SK-N-SH (cell line): ENCODE results near the gene MAP4K4. TPM values are rescaled to one million over a fixed set of nuclear protein-coding genes. Genes with fewer than 3 reads are reported as not detected.

Experiments used
- CTCF ChIA-PET: fragments of 300-600, 350-600 bp; formaldehyde crosslinking; extraction: SDS; loops from one replicate; lab custom pipeline; 2021; lab: Yijun Ruan, JAX
- POLR2A ChIA-PET: fragments of 350-600 bp; sonication (Branson Sonifier 250); formaldehyde crosslinking; extraction: SDS; loops from one replicate; lab custom pipeline; 2020; ENCODE audit warnings: antibody characterized with exemption, inconsistent platforms; lab: Yijun Ruan, JAX
- DNase-seq: peaks from one replicate; pipeline ENCODE4 v3.0.0; 2012
- H2AFZ ChIP-seq: fragments of 200-600 bp; sonication (generic); 2 replicates; pipeline ENCODE4 v1.8.1; 2016; ENCODE audit warnings: antibody characterized with exemption, mild to moderate bottlenecking, low read depth
- H3F3A ChIP-seq: fragments of 200-600 bp; sonication (generic); replicated peaks from 2 replicates; pipeline ENCODE3; 2016; ENCODE audit warnings: antibody characterized with exemption, mild to moderate bottlenecking; ENCODE audit not compliant: insufficient read depth
- H3K27ac ChIP-seq, 2 experiments: fragments of 200-500 bp in 1 of 2; fragments of 200-600 bp in 1 of 2; sonication (Bioruptor generic) in 1 of 2; sonication (generic), shearing (Covaris generic) in 1 of 2; 2 replicates each; pipeline versions ENCODE4 v1.5.1 to v1.6.1; 2014 to 2016; ENCODE audit warnings: low read depth in 2 of 2, inconsistent platforms in 1 of 2, low read length in 1 of 2, mild to moderate bottlenecking in 1 of 2, mixed read lengths in 1 of 2
- H3K27me3 ChIP-seq: fragments of 200-600 bp; sonication (generic), shearing (Covaris generic); 2 replicates; pipeline ENCODE4 v1.6.1; 2016; ENCODE audit warnings: mixed run types; ENCODE audit not compliant: insufficient read depth
- H3K36me3 ChIP-seq, 2 experiments: fragments of 200-500 bp in 1 of 2; fragments of 200-600 bp in 1 of 2; sonication (Bioruptor generic) in 1 of 2; sonication (generic) in 1 of 2; replicated peaks in 1 of 2; 2 replicates each; pipeline versions ENCODE3 to v1.5.1; 2014 to 2016; ENCODE audit warnings: low read length in 1 of 2, mild to moderate bottlenecking in 1 of 2; ENCODE audit not compliant: insufficient read depth in 2 of 2, control insufficient read depth in 1 of 2
- H3K4me1 ChIP-seq, 2 experiments: fragments of 200-500 bp in 1 of 2; fragments of 200-600 bp in 1 of 2; sonication (Bioruptor generic) in 1 of 2; sonication (generic), shearing (Covaris generic) in 1 of 2; 2 replicates each; pipeline versions ENCODE4 v1.5.1 to v1.6.1; 2014 to 2016; ENCODE audit warnings: low read depth in 1 of 2, low read length in 1 of 2, mixed run types in 1 of 2; ENCODE audit not compliant: insufficient read depth in 2 of 2, control insufficient read depth in 1 of 2
- H3K4me2 ChIP-seq: fragments of 200-600 bp; sonication (generic), shearing (Covaris generic); 2 replicates; pipeline ENCODE4 v1.6.1; 2017; ENCODE audit warnings: mixed run types
- H3K4me3 ChIP-seq, 2 experiments: fragments of 200-500 bp in 1 of 2; fragments of 200-600 bp in 1 of 2; sonication (Bioruptor generic) in 1 of 2; sonication (generic), shearing (Covaris generic) in 1 of 2; 2 replicates each; pipeline versions ENCODE4 v1.5.1 to v1.8.1; 2014 to 2016; ENCODE audit warnings: low read depth in 2 of 2, inconsistent platforms in 1 of 2, low read length in 1 of 2, mild to moderate bottlenecking in 1 of 2, mixed read lengths in 1 of 2, moderate library complexity in 1 of 2
- H3K79me2 ChIP-seq: fragments of 200-600 bp; sonication (generic); 2 replicates; pipeline ENCODE4 v1.8.1; 2017; ENCODE audit warnings: mild to moderate bottlenecking; ENCODE audit not compliant: insufficient read depth
- H3K9ac ChIP-seq: fragments of 200-600 bp; sonication (generic); 2 replicates; pipeline ENCODE4 v1.6.1; 2017; ENCODE audit warnings: mixed run types
- H3K9me2 ChIP-seq: fragments of 200-600 bp; sonication (generic); 2 replicates; pipeline ENCODE4 v1.6.1; 2017; ENCODE audit warnings: mixed run types
- H3K9me3 ChIP-seq: fragments of 200-600 bp; sonication (generic); 2 replicates; pipeline ENCODE4 v1.6.1; 2017; ENCODE audit warnings: mixed run types, mild to moderate bottlenecking, moderate library complexity
- H4K20me1 ChIP-seq: fragments of 200-600 bp; sonication (generic); 2 replicates; pipeline ENCODE4 v1.6.1; 2017; ENCODE audit warnings: mild to moderate bottlenecking, mixed run types; ENCODE audit not compliant: insufficient read depth
- CHD2 ChIP-seq: fragments of 150-350 bp; IDR thresholded peaks from 2 replicates; pipeline ENCODE4 v1.6.1; 2018; ENCODE audit warnings: low read length; ENCODE audit not compliant: partially characterized antibody
- ELF1 ChIP-seq: IDR thresholded peaks from 2 replicates; pipeline ENCODE4 v1.4.0; 2012
- FOSL2 ChIP-seq: IDR thresholded peaks from 2 replicates; pipeline ENCODE4 v1.4.0; 2012; ENCODE audit warnings: low read depth, mild to moderate bottlenecking, moderate library complexity, borderline replicate concordance
- FOXJ3 ChIP-seq: sonication (generic); formaldehyde crosslinking; IDR thresholded peaks from 2 replicates; pipeline ENCODE4 v1.5.1; 2020; ENCODE audit warnings: mild to moderate bottlenecking, missing genetic modification reagents
- GABPA ChIP-seq: IDR thresholded peaks from 2 replicates; pipeline ENCODE4 v1.4.0; 2012; ENCODE audit warnings: low read depth, mild to moderate bottlenecking
- JUND ChIP-seq: IDR thresholded peaks from 2 replicates; pipeline ENCODE4 v1.4.0; 2012
- MXI1 ChIP-seq: IDR thresholded peaks from 2 replicates; pipeline ENCODE4 v1.6.1; 2012; ENCODE audit warnings: mild to moderate bottlenecking, low read depth, low read length, improper control_type of control experiment
- NFIC ChIP-seq: IDR thresholded peaks from 2 replicates; pipeline ENCODE4 v1.4.0; 2012; ENCODE audit warnings: borderline replicate concordance
- POLR2AphosphoS5 ChIP-seq: IDR thresholded peaks from 2 replicates; pipeline ENCODE4 v1.6.1; 2012; ENCODE audit warnings: low read depth, low read length
- RAD21 ChIP-seq: IDR thresholded peaks from 2 replicates; pipeline ENCODE4 v1.6.1; 2012; ENCODE audit warnings: mild to moderate bottlenecking, low read length
- RCOR1 ChIP-seq: fragments of 150-350 bp; IDR thresholded peaks from 2 replicates; pipeline ENCODE4 v1.6.1; 2017; ENCODE audit warnings: antibody characterized with exemption, low read length
- RFX5 ChIP-seq: IDR thresholded peaks from 2 replicates; pipeline ENCODE4 v1.6.1; 2012; ENCODE audit warnings: mild to moderate bottlenecking, improper control_type of control experiment, low read length
- SIN3A ChIP-seq: IDR thresholded peaks from 2 replicates; pipeline ENCODE4 v1.6.1; 2012; ENCODE audit warnings: low read depth, mild to moderate bottlenecking, low read length, moderate library complexity, borderline replicate concordance
- TAF1 ChIP-seq: IDR thresholded peaks from 2 replicates; pipeline ENCODE4 v1.6.1; 2012; ENCODE audit warnings: low read depth, mild to moderate bottlenecking, low read length, moderate library complexity, borderline replicate concordance
- TEAD4 ChIP-seq: IDR thresholded peaks from 2 replicates; pipeline ENCODE4 v1.4.0; 2012; ENCODE audit warnings: mild to moderate bottlenecking, borderline replicate concordance; ENCODE audit not compliant: insufficient read depth
- YY1 ChIP-seq: IDR thresholded peaks from 2 replicates; pipeline ENCODE4 v1.4.0; 2012; ENCODE audit warnings: low read depth, mild to moderate bottlenecking
- WGBS: methylation state at CpG from one replicate; pipeline ENCODE4 v1.1.6; 2017; ENCODE audit warnings: low lambda C conversion rate; 5-methylcytosine and 5-hydroxymethylcytosine counted together
- polyA plus RNA-seq, 3 experiments: library from polyadenylated mRNA; depleted of rRNA; stranded (reverse); fragments of >200 nt; gene quantifications; 2 replicates each; pipeline ENCODE4 v1.2.3, GENCODE V29; 2012
- TF ChIP-seq, protein P1 (sequence below): IDR thresholded peaks from 2 replicates; pipeline ENCODE4; 2012
- TF ChIP-seq, protein P2 (sequence below): fragments of 200-600 bp; sonication (generic); IDR thresholded peaks from 2 replicates; pipeline ENCODE4 v1.6.1; 2017; ENCODE audit warnings: antibody characterized with exemption, mild to moderate bottlenecking, moderate library complexity
- TF ChIP-seq, protein P3 (sequence below): IDR thresholded peaks from 2 replicates; pipeline ENCODE4 v1.4.0; 2012; ENCODE audit warnings: low read depth, borderline replicate concordance
- TF ChIP-seq, protein P4 (sequence below): IDR thresholded peaks from 2 replicates; pipeline ENCODE4 v1.6.1; 2012; ENCODE audit warnings: mild to moderate bottlenecking, low read depth, low read length, moderate library complexity

MAP4K4 gene
- polyA plus RNA-seq, 1 of the 3 experiments (the other 2 are of a cell fraction), result 72.9 TPM

DNA sequence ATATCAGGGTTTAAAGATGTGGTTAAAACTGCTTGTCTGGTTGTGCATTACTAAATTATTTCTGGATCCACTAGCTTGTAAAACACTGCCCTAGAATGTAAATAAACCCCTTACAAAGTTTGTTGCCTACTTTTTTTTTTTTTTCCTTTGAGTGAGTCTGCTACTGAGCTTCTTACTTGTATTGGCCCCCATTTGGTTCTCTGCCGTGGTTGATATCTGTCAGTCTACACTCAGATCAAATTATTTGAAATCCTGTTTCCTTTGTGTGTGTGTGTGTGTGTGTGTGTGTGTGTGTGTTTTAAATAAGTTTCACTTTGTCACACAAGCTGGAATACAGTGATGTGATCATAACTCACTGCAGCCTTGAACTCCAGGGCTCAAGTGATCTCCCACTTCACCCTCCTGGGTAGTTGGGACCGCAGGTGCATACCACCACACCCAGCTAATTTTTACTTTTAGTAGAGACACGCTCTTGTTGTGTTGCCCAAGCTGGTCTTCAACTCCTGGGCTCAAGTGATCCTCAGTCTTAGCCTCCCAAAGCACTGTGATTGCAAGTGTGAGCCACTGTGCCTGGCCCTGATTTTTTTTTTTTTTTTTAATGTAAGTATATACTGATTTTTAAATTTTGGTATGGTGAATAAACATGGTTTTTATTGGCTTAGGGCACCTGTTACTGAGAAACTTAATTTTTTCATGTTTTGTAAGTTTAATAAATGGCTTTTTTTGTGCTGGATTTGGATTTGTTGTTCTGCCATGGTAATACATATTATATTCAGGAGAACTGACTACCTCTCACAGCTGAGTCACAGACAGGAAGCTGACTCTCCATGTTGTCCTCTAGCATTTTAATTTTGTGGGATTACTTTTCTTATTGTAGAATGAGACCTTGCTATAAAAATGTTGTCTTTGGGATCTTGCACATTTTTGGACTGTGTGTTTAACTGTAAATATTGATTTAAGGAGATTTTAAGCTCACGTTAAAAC is 48.5 kb downstream of the MAP4K4 start (continued):
- TF ChIP-seq, protein P1, sequence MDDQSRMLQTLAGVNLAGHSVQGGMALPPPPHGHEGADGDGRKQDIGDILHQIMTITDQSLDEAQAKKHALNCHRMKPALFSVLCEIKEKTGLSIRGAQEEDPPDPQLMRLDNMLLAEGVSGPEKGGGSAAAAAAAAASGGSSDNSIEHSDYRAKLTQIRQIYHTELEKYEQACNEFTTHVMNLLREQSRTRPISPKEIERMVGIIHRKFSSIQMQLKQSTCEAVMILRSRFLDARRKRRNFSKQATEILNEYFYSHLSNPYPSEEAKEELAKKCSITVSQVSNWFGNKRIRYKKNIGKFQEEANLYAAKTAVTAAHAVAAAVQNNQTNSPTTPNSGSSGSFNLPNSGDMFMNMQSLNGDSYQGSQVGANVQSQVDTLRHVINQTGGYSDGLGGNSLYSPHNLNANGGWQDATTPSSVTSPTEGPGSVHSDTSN, result peak; percentile 16; the same call in 1 of the 2 replicates
- TF ChIP-seq FOSL2 (peak; percentile 78), FOXJ3 (CRISPR knock-in tag) (no peak), POLR2AphosphoS5 (no peak), JUND (peak; percentile 61), ELF1 (no peak), MXI1 (no peak)
- TF ChIP-seq, all 33 proteins: peak for 3

DNA sequence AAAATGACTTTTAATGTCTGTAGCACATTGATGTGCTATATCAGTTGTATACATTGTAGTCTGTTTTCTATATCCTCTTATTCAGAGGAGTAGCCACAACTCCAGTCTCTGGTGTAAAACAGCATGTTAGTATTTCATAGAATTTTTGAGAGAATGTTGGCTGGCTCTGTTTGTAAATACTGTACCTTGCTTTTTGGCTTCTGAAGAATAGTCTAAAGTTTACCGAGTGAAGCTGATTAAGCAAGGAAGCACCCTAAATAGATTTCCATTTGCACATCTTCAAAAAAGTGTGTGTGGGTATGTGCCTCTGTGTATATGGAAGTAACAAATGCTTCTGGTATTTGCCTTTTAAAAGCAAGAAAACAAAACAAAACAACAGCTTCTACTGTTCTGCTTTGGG is 50.5 kb downstream of the MAP4K4 start:
- DNase-seq, result no peak
- Histone ChIP-seq H3K27me3 (no peaks in the 10 kb centered on the region), H2AFZ (no peak overlapping the region), H3K9me3 (no peaks in the 10 kb centered on the region), H4K20me1 (peaks cover 72% of the 10 kb centered on the region), H3K36me3 (no peaks in the 10 kb centered on the region), H3K9ac (no peak overlapping the region), H3K9me2 (no peaks in the 10 kb centered on the region), H3F3A (peaks cover 26% of the 10 kb centered on the region), H3K4me1 (peaks cover 22 to 57% of the 10 kb centered on the region in 2 experiments), H3K79me2 (peaks cover 90% of the 10 kb centered on the region), H3K4me2 (no peak overlapping the region), H3K27ac (peak overlapping the region in 1 of 2 experiments; percentile 97; a peak in 1 of 4 replicates), H3K4me3 (no peak overlapping the region)
- ChIA-PET POLR2A (no interaction called here), CTCF (no interaction called here)
- WGBS, result 90% methylated on average over 1 of the region's 1 CpG
- TF ChIP-seq TEAD4 (no peak), CHD2 (no peak), NFIC (no peak), RAD21 (no peak), GABPA (no peak), FOSL2 (no peak), SIN3A (no peak), RFX5 (no peak), FOXJ3 (CRISPR knock-in tag) (no peak), RCOR1 (no peak), TAF1 (no peak), YY1 (no peak)
- TF ChIP-seq, protein P2, sequence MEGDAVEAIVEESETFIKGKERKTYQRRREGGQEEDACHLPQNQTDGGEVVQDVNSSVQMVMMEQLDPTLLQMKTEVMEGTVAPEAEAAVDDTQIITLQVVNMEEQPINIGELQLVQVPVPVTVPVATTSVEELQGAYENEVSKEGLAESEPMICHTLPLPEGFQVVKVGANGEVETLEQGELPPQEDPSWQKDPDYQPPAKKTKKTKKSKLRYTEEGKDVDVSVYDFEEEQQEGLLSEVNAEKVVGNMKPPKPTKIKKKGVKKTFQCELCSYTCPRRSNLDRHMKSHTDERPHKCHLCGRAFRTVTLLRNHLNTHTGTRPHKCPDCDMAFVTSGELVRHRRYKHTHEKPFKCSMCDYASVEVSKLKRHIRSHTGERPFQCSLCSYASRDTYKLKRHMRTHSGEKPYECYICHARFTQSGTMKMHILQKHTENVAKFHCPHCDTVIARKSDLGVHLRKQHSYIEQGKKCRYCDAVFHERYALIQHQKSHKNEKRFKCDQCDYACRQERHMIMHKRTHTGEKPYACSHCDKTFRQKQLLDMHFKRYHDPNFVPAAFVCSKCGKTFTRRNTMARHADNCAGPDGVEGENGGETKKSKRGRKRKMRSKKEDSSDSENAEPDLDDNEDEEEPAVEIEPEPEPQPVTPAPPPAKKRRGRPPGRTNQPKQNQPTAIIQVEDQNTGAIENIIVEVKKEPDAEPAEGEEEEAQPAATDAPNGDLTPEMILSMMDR, result no peak
- TF ChIP-seq, protein P3, sequence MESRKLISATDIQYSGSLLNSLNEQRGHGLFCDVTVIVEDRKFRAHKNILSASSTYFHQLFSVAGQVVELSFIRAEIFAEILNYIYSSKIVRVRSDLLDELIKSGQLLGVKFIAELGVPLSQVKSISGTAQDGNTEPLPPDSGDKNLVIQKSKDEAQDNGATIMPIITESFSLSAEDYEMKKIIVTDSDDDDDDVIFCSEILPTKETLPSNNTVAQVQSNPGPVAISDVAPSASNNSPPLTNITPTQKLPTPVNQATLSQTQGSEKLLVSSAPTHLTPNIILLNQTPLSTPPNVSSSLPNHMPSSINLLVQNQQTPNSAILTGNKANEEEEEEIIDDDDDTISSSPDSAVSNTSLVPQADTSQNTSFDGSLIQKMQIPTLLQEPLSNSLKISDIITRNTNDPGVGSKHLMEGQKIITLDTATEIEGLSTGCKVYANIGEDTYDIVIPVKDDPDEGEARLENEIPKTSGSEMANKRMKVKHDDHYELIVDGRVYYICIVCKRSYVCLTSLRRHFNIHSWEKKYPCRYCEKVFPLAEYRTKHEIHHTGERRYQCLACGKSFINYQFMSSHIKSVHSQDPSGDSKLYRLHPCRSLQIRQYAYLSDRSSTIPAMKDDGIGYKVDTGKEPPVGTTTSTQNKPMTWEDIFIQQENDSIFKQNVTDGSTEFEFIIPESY, result no peak
- TF ChIP-seq, protein P1, result no peak
- TF ChIP-seq, protein P4, sequence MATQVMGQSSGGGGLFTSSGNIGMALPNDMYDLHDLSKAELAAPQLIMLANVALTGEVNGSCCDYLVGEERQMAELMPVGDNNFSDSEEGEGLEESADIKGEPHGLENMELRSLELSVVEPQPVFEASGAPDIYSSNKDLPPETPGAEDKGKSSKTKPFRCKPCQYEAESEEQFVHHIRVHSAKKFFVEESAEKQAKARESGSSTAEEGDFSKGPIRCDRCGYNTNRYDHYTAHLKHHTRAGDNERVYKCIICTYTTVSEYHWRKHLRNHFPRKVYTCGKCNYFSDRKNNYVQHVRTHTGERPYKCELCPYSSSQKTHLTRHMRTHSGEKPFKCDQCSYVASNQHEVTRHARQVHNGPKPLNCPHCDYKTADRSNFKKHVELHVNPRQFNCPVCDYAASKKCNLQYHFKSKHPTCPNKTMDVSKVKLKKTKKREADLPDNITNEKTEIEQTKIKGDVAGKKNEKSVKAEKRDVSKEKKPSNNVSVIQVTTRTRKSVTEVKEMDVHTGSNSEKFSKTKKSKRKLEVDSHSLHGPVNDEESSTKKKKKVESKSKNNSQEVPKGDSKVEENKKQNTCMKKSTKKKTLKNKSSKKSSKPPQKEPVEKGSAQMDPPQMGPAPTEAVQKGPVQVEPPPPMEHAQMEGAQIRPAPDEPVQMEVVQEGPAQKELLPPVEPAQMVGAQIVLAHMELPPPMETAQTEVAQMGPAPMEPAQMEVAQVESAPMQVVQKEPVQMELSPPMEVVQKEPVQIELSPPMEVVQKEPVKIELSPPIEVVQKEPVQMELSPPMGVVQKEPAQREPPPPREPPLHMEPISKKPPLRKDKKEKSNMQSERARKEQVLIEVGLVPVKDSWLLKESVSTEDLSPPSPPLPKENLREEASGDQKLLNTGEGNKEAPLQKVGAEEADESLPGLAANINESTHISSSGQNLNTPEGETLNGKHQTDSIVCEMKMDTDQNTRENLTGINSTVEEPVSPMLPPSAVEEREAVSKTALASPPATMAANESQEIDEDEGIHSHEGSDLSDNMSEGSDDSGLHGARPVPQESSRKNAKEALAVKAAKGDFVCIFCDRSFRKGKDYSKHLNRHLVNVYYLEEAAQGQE, result no peak
